Activated T-helper 2 cell treated with anti-CD3 and anti-CD28 coated beads, Interferon-gamma antibody, Interleukin-2, Interleukin-4, amounts not matched to agents 10 μg/mL and 5 μg/mL and 100 μg/mL, durations not matched to agents 14 hours and 24 hours and 36 hours (primary cell): ENCODE data around the gene PSTPIP1. TPM values are rescaled to one million over a fixed set of nuclear protein-coding genes. Genes with fewer than 3 reads are reported as not detected.

Source experiments
- DNase-seq: peaks from one replicate; pipeline ENCODE4 v3.0.0; 2021; ENCODE audit warnings: low spot score
- H3K27ac Mint-ChIP-seq: one replicate; pipeline ENCODE4 v1.8.0; 2021; ENCODE audit warnings: mixed read lengths
- H3K27me3 Mint-ChIP-seq: one replicate; pipeline ENCODE4 v1.8.0; 2021; ENCODE audit warnings: low read depth, mixed read lengths
- H3K36me3 Mint-ChIP-seq: one replicate; pipeline ENCODE4 v1.8.0; 2021; ENCODE audit warnings: low read depth, mixed read lengths
- H3K4me1 Mint-ChIP-seq: one replicate; pipeline ENCODE4 v1.8.0; 2021; ENCODE audit warnings: low read depth, mixed read lengths
- H3K4me3 Mint-ChIP-seq: one replicate; pipeline ENCODE4 v1.8.0; 2021; ENCODE audit warnings: low read depth, mild to moderate bottlenecking, moderate library complexity, mixed read lengths
- H3K9me3 Mint-ChIP-seq: one replicate; pipeline ENCODE4 v1.8.0; 2021; ENCODE audit warnings: mixed read lengths
- intact Hi-C: fragments of 100-400 bp; cut with micrococcal nuclease; formaldehyde crosslinking; loops from one replicate; pipeline ENCODE4 v1.15.1; 2023
- total RNA-seq: library from RNA; stranded (reverse); gene quantifications from 2 replicates; pipeline ENCODE4 v1.2.3, GENCODE V29; 2022

Gene PSTPIP1
- total RNA-seq, 1 donor from 2014 or later = 169 TPM

GRCh38 chr15:77042245-77042919, 47.5 kb downstream of the PSTPIP1 start:
- H3K36me3 Mint-ChIP-seq = peaks cover 52% of the 10 kb centered on the region
- no peaks in the 10 kb centered on the region for H3K27me3 Mint-ChIP-seq
- no peak for DNase-seq
- peaks cover 2% of the 10 kb centered on the region for H3K9me3 Mint-ChIP-seq
- H3K27ac Mint-ChIP-seq = no peak overlapping the region
- H3K4me3 Mint-ChIP-seq = no peak overlapping the region
- peaks cover 7% of the 10 kb centered on the region for H3K4me1 Mint-ChIP-seq
- intact Hi-C loops = no loop called here

- H3K36me3 Mint-ChIP-seq = peaks cover 52% of the 10 kb centered on the region
- intact Hi-C loops = no loop called here
- no peak overlapping the region for H3K4me3 Mint-ChIP-seq
- DNase-seq = no peak
- no peak overlapping the region for H3K27ac Mint-ChIP-seq
- no peaks in the 10 kb centered on the region for H3K27me3 Mint-ChIP-seq
- peaks cover 7% of the 10 kb centered on the region for H3K4me1 Mint-ChIP-seq
- H3K9me3 Mint-ChIP-seq = no peaks in the 10 kb centered on the region
Measured at GRCh38 chr15:77042955-77043920, 48.3 kb downstream of the PSTPIP1 start.

DNA sequence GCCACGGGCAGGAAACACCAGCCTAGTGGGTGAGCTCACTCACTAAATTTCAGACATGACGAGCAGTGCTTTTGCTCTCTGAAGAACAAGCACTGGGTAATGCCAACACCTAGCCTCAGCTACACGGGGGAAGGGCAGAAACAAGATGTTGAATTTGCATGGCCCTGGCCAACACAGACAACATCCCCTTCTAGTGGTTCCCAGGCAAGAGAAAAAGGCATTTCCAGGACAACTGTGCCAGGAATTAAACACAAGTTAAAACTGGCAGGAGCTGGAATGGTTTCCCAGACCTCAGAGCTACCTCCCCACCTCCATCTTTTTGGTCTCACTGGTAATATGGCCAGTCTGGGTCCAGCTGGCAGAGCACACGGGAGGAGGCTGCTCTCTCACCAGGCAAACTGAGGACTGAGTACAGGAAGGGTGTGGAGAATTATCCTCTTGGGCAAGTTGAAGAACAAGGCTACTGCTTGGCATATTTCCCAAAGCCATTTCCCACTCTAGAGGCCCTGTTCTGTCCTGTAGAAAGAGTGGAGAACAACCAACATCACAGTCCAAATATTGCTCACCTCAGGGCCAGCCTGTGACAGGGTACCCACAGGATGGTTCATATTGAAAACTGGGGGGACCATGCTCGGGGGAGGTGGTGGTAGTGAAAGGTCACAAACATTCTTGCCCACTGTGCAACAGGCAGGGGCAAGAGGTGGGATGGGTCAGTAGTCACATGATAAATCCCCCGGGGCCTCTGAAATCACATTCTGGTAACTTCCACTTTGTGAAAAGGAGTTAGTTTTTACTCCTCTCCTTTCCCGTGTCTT, 49.5 kb downstream of the PSTPIP1 start:
- Mint-ChIP-seq H3K27ac (no peak overlapping the region), H3K27me3 (no peaks in the 10 kb centered on the region), H3K9me3 (no peaks in the 10 kb centered on the region), H3K4me1 (peaks cover 3% of the 10 kb centered on the region), H3K36me3 (peaks cover 45% of the 10 kb centered on the region), H3K4me3 (no peak overlapping the region)
- no peak for DNase-seq
- intact Hi-C loops = no loop called here

GRCh38 chr15:77045985-77046384, 51.1 kb downstream of the PSTPIP1 start:
- H3K4me1 Mint-ChIP-seq = no peaks in the 10 kb centered on the region
- DNase-seq = no peak
- no peak overlapping the region for H3K4me3 Mint-ChIP-seq
- H3K27ac Mint-ChIP-seq = no peak overlapping the region
- H3K9me3 Mint-ChIP-seq = no peaks in the 10 kb centered on the region
- intact Hi-C loops = no loop called here
- peaks cover 37% of the 10 kb centered on the region for H3K36me3 Mint-ChIP-seq
- H3K27me3 Mint-ChIP-seq = no peaks in the 10 kb centered on the region

GRCh38 chr15:77046704-77047412, 51.9 kb downstream of the PSTPIP1 start:
- H3K4me1 Mint-ChIP-seq = no peaks in the 10 kb centered on the region
- no peaks in the 10 kb centered on the region for H3K9me3 Mint-ChIP-seq
- no peak overlapping the region for H3K27ac Mint-ChIP-seq
- intact Hi-C loops = no loop called here
- DNase-seq = no peak
- H3K36me3 Mint-ChIP-seq = peaks cover 40% of the 10 kb centered on the region
- no peak overlapping the region for H3K4me3 Mint-ChIP-seq
- no peaks in the 10 kb centered on the region for H3K27me3 Mint-ChIP-seq

GRCh38 chr15:77048135-77048876, 53.4 kb downstream of the PSTPIP1 start:
- no peaks in the 10 kb centered on the region for H3K9me3 Mint-ChIP-seq
- no peak overlapping the region for H3K27ac Mint-ChIP-seq
- H3K27me3 Mint-ChIP-seq = no peaks in the 10 kb centered on the region
- H3K36me3 Mint-ChIP-seq = peaks cover 45% of the 10 kb centered on the region
- H3K4me1 Mint-ChIP-seq = peaks cover 4% of the 10 kb centered on the region
- no peak for DNase-seq
- H3K4me3 Mint-ChIP-seq = no peak overlapping the region
- intact Hi-C loops = no loop called here

- H3K9me3 Mint-ChIP-seq = no peaks in the 10 kb centered on the region
- peaks cover 20% of the 10 kb centered on the region for H3K36me3 Mint-ChIP-seq
- no peak for DNase-seq
- no peak overlapping the region for H3K4me3 Mint-ChIP-seq
- intact Hi-C loops = no loop called here
- H3K4me1 Mint-ChIP-seq = peaks cover 8% of the 10 kb centered on the region
- no peak overlapping the region for H3K27ac Mint-ChIP-seq
- no peaks in the 10 kb centered on the region for H3K27me3 Mint-ChIP-seq
Measured at GRCh38 chr15:77052556-77052955, 57.6 kb downstream of the PSTPIP1 start.

GRCh38 chr15:77053709-77054108, 58.8 kb downstream of the PSTPIP1 start:
- no peaks in the 10 kb centered on the region for H3K27me3 Mint-ChIP-seq
- H3K4me1 Mint-ChIP-seq = peaks cover 14% of the 10 kb centered on the region
- DNase-seq = no peak
- no peak overlapping the region for H3K27ac Mint-ChIP-seq
- H3K36me3 Mint-ChIP-seq = peaks cover 15% of the 10 kb centered on the region
- H3K4me3 Mint-ChIP-seq = no peak overlapping the region
- no peaks in the 10 kb centered on the region for H3K9me3 Mint-ChIP-seq
- intact Hi-C loops = no loop called here

DNA sequence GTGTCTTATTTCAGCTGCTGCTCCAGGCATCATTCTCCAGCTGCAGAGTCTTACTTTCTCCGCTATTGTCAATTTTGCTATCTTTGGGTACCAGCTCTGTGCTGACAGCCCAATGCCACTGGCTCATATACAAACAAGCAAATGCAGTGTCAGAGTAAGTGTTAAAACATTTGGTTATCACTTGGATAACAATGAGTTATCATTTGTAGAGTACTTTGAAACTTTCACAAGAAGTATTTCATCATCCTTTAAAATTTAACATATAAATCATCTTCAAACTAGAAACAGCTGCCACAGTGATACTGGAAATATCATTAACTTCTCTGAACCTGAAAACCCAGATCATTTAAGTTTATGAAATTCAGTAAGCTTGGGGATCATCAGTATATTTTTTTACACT, 62.1 kb downstream of the PSTPIP1 start:
- Mint-ChIP-seq H3K27me3 (no peaks in the 10 kb centered on the region), H3K4me3 (no peak overlapping the region), H3K9me3 (no peaks in the 10 kb centered on the region), H3K4me1 (peaks cover 27% of the 10 kb centered on the region), H3K36me3 (peaks cover 6% of the 10 kb centered on the region), H3K27ac (no peak overlapping the region)
- intact Hi-C loops = no loop called here
- DNase-seq = no peak

GRCh38 chr15:77057685-77058084, 62.8 kb downstream of the PSTPIP1 start:
- Mint-ChIP-seq H3K27ac (no peak overlapping the region), H3K27me3 (no peaks in the 10 kb centered on the region), H3K9me3 (no peaks in the 10 kb centered on the region), H3K4me3 (no peak overlapping the region), H3K4me1 (peaks cover 23% of the 10 kb centered on the region), H3K36me3 (peaks cover under 1% of the 10 kb centered on the region)
- intact Hi-C loops = no loop called here
- no peak for DNase-seq

DNA sequence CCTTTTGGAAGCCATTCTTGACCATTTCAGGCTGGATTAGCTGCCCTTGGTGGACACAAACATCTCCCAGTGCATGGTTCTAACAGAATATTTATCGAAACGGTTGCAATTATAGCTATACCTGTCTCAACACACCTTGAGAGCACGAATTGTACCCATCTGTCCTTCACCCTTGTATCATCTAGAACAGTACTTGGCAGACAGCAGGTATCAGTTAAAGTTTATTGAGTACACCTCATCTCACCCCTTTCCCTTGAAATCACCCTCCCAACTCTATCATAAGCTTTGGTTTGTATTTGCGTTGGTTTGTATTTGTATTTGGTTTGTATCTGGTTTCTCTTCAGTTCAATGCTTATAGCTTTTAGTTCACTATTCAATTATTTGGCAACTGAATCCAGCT, 63.5 kb downstream of the PSTPIP1 start:
- no peaks in the 10 kb centered on the region for H3K9me3 Mint-ChIP-seq
- no peak overlapping the region for H3K4me3 Mint-ChIP-seq
- H3K27ac Mint-ChIP-seq = no peak overlapping the region
- no peak for DNase-seq
- peaks cover 24% of the 10 kb centered on the region for H3K4me1 Mint-ChIP-seq
- intact Hi-C loops = no loop called here
- no peaks in the 10 kb centered on the region for H3K36me3 Mint-ChIP-seq
- no peaks in the 10 kb centered on the region for H3K27me3 Mint-ChIP-seq
